A673 (cell line): ENCODE measurements around the gene KCNJ15. TPM values are rescaled to one million over a fixed set of nuclear protein-coding genes. Genes with fewer than 3 reads are reported as not detected.

Source experiments
- BruUV-seq: library from RNA; stranded (reverse); fragments of 400-500 nt; replicated peaks from 2 replicates; lab custom pipeline; 2021; lab: Mats Ljungman, UMichigan
- CTCF ChIA-PET: fragments of 300-600 bp; sonication (Branson Sonifier 250); formaldehyde crosslinking; loops from one replicate; lab custom pipeline; 2022; ENCODE audit warnings: antibody characterized with exemption; lab: Charles Lee
- POLR2A ChIA-PET: fragments of 300-600 bp; sonication (Branson Sonifier 250); formaldehyde crosslinking; loops from one replicate; lab custom pipeline; 2022; ENCODE audit warnings: antibody characterized with exemption; ENCODE audit not compliant: low non-redundant PET; lab: Charles Lee
- DNase-seq: peaks from one replicate; pipeline ENCODE4 v3.0.0-alpha.2; 2015; ENCODE audit warnings: low spot score
- H3K27ac ChIP-seq: fragments of 200-600 bp; sonication (generic); 2 replicates; pipeline ENCODE4 v1.5.1; 2016; ENCODE audit warnings: mixed run types, low read depth, mild to moderate bottlenecking, mixed read lengths, antibody characterized with exemption, low read length; ENCODE audit not compliant: poor library complexity, severe bottlenecking
- H3K27me3 ChIP-seq: fragments of 200-600 bp; sonication (generic); replicated peaks from 2 replicates; pipeline ENCODE4 v1.6.1; 2017; ENCODE audit warnings: mixed run types, low read depth, mild to moderate bottlenecking, mixed read lengths, antibody characterized with exemption, low read length; ENCODE audit not compliant: insufficient read depth, poor library complexity
- H3K36me3 ChIP-seq: fragments of 200-600 bp; sonication (generic); 2 replicates; pipeline ENCODE4 v1.6.1; 2016; ENCODE audit warnings: mixed run types, mild to moderate bottlenecking, mixed read lengths, antibody characterized with exemption, low read length; ENCODE audit not compliant: insufficient read depth, poor library complexity, severe bottlenecking
- H3K4me1 ChIP-seq: fragments of 200-600 bp; sonication (generic); 2 replicates; pipeline ENCODE4 v1.6.1; 2017; ENCODE audit warnings: mixed run types, mild to moderate bottlenecking, mixed read lengths, antibody characterized with exemption, low read length; ENCODE audit not compliant: insufficient read depth, poor library complexity, severe bottlenecking
- H3K4me3 ChIP-seq: fragments of 200-600 bp; sonication (generic); 2 replicates; pipeline ENCODE4 v1.5.1; 2016; ENCODE audit warnings: low read depth, mixed run types, mild to moderate bottlenecking, mixed read lengths, low read length; ENCODE audit not compliant: poor library complexity, severe bottlenecking
- H3K9me3 ChIP-seq: fragments of 200-600 bp; sonication (generic); 2 replicates; pipeline ENCODE4 v1.6.1; 2016; ENCODE audit warnings: mixed run types, low read depth, mild to moderate bottlenecking, mixed read lengths, antibody characterized with exemption, low read length; ENCODE audit not compliant: poor library complexity, severe bottlenecking
- EZH2 ChIP-seq: fragments of 200-600 bp; sonication (generic); IDR thresholded peaks from 2 replicates; pipeline ENCODE4 v1.6.1; 2017; ENCODE audit warnings: borderline replicate concordance, low read depth, mild to moderate bottlenecking, mixed read lengths, antibody characterized with exemption, low read length; ENCODE audit not compliant: poor library complexity, severe bottlenecking
- intact Hi-C: fragments of 100-400 bp; cut with micrococcal nuclease; formaldehyde crosslinking; loops from one replicate; pipeline ENCODE4 v1.10.0; 2022; ENCODE audit not compliant: unreplicated experiment
- total RNA-seq: library from RNA; stranded (reverse); gene quantifications from 2 replicates; pipeline ENCODE4 v1.2.3, GENCODE V29; 2021
- TF ChIP-seq, protein P1 (sequence below): fragments of 300-800, 200-600 bp; sonication (generic); conservative IDR thresholded peaks from 2 replicates; pipeline ENCODE4 v1.5.1; 2017; ENCODE audit warnings: low read depth, mild to moderate bottlenecking, antibody characterized with exemption, low read length, moderate library complexity, mixed read lengths

KCNJ15 gene
- total RNA-seq, 1 experiment from 2014 or later, result not detected

DNA sequence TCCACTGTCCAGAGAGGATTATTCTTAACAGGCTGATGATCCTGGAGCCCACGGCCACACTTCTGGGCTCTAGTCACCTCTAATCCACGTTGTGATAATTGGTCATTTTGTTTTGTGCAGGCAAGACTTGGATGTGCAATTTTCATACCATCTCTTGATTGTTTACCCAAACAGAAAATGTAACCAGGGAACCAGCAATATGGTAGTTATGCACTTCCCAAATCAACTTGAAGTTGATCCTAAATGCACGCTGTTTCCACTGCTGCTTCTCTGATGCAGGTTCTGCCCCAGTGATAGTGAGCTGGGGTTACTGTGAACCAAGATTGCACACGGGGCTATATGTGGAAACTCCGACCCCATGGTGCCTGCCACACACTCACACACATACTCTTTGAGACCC, 14.7 kb upstream of the KCNJ15 start:
- Histone ChIP-seq H3K4me3 (no peak overlapping the region), H3K27me3 (peaks cover 14% of the 10 kb centered on the region), H3K27ac (no peak overlapping the region), H3K9me3 (no peaks in the 10 kb centered on the region), H3K4me1 (no peaks in the 10 kb centered on the region), H3K36me3 (no peaks in the 10 kb centered on the region)
- intact Hi-C loops, result no loop called here
- CTCF ChIA-PET, result no interaction called here
- no TSS peak for BruUV-seq
- TF ChIP-seq, protein P1, sequence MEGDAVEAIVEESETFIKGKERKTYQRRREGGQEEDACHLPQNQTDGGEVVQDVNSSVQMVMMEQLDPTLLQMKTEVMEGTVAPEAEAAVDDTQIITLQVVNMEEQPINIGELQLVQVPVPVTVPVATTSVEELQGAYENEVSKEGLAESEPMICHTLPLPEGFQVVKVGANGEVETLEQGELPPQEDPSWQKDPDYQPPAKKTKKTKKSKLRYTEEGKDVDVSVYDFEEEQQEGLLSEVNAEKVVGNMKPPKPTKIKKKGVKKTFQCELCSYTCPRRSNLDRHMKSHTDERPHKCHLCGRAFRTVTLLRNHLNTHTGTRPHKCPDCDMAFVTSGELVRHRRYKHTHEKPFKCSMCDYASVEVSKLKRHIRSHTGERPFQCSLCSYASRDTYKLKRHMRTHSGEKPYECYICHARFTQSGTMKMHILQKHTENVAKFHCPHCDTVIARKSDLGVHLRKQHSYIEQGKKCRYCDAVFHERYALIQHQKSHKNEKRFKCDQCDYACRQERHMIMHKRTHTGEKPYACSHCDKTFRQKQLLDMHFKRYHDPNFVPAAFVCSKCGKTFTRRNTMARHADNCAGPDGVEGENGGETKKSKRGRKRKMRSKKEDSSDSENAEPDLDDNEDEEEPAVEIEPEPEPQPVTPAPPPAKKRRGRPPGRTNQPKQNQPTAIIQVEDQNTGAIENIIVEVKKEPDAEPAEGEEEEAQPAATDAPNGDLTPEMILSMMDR, result no peak
- no peak for TF ChIP-seq EZH2
- DNase-seq, result no peak
- POLR2A ChIA-PET, result no interaction called here

DNA sequence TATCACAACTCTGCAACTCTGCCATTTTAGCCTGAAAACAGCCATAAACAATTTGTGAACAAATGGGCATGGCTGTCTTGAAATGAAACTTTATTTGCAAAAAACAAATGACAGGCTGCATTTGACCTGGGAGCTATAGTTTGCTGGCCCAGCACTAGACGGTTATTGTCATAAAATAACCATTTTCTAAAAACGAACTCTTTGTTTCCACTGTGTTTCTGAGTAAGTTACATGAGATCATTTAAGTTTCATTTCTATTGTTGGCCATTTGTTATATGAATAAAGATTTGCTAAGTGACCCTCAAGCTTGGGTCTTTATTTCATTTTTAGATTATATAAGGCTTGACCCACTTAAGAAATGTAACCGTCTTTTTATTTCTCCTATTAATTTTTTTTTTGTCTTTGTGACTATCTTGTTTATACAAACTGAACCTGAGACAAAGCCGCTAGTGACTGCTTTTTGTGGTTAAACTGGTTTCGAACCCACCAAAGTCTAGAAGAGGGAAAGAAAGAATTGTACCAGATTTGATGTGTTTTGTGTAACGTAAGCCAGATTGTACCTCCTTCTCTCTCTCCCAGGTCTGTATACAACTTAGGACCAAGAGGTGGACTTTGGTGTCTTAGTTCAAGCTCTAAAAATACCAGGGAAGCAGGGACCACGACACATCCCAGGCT, 12.9 kb upstream of the KCNJ15 start:
- Histone ChIP-seq H3K27ac (no peak overlapping the region), H3K36me3 (no peaks in the 10 kb centered on the region), H3K4me1 (no peaks in the 10 kb centered on the region), H3K9me3 (no peaks in the 10 kb centered on the region), H3K27me3 (peaks cover 14% of the 10 kb centered on the region), H3K4me3 (no peak overlapping the region)
- intact Hi-C loops, result no loop called here
- no TSS peak for BruUV-seq
- TF ChIP-seq, protein P1, result no peak
- TF ChIP-seq EZH2, result no peak
- CTCF ChIA-PET, result no interaction called here
- DNase-seq, result no peak
- POLR2A ChIA-PET, result no interaction called here

DNA sequence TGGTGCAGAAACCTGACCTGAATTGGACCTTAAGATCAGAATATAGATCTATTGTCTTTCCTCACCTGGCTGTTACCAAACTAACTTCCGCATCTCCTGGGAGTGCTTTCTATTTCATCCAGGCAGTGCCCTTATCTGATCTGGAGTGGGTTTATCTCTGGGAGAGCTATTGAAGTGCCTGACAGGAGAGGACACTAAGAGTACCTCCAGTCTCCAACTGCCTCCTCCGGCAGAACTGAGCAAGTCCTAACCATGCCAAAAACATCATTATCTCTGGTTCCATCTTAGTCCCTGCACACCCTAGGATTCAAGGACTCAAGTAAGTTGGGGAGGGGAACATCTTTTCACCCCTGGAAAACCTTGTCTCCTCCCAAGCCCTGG, 12.4 kb upstream of the KCNJ15 start:
- ChIA-PET CTCF (no interaction called here), POLR2A (no interaction called here)
- H3K9me3 ChIP-seq, result no peaks in the 10 kb centered on the region
- no peaks in the 10 kb centered on the region for H3K36me3 ChIP-seq
- H3K27ac ChIP-seq, result no peak overlapping the region
- DNase-seq, result no peak
- H3K4me3 ChIP-seq, result no peak overlapping the region
- H3K27me3 ChIP-seq, result peaks cover 14% of the 10 kb centered on the region
- TF ChIP-seq, protein P1, result no peak
- TF ChIP-seq EZH2, result no peak
- H3K4me1 ChIP-seq, result no peaks in the 10 kb centered on the region
- intact Hi-C loops, result no loop called here
- BruUV-seq, result no TSS peak
